ENCODE data around the gene KCNK5. TPM values are rescaled to one million over a fixed set of nuclear protein-coding genes. Genes with fewer than 3 reads are reported as not detected.

KCNK5 gene
- total RNA-seq, 4 donors from 2014 or later = 10.0 to 110 (median 49.7) TPM

DNA sequence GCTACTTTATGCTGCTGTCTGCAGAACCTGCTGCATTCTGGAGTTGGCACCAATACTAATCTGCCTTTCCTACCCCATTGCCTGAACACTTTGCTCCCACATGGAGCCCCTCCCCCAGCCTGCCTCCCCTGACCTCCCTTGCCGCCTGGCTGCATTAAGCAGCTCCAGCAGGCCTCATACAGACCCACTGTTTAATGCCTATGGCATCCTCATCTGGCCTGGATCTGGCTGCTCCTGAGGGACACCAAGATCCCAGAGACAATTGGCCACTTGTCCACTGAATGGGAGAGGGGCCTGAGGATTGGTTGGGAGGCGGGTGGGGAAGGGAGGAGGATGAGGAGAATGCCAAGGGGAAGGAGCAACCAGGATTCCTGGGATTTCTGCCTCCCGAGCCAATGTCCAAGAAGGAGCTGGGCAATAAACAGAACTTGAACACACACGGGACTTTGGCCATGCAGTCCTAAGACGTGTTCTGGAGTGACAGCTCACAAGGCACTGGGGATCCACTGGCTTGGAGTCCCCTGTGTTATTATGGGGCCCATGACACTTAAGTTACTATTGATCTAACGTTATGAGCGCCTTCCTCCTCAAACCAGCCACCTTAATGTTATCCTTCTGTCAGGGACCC lies 10.4 kb upstream of the KCNK5 start:
- DNase-seq (ENCODE audit: low spot score in 2 of 2) = no peak
- H3K4me3 ChIP-seq (ENCODE audit: low read depth, poor library complexity, severe bottlenecking) = no peak overlapping the region
- TF ChIP-seq, protein P1, sequence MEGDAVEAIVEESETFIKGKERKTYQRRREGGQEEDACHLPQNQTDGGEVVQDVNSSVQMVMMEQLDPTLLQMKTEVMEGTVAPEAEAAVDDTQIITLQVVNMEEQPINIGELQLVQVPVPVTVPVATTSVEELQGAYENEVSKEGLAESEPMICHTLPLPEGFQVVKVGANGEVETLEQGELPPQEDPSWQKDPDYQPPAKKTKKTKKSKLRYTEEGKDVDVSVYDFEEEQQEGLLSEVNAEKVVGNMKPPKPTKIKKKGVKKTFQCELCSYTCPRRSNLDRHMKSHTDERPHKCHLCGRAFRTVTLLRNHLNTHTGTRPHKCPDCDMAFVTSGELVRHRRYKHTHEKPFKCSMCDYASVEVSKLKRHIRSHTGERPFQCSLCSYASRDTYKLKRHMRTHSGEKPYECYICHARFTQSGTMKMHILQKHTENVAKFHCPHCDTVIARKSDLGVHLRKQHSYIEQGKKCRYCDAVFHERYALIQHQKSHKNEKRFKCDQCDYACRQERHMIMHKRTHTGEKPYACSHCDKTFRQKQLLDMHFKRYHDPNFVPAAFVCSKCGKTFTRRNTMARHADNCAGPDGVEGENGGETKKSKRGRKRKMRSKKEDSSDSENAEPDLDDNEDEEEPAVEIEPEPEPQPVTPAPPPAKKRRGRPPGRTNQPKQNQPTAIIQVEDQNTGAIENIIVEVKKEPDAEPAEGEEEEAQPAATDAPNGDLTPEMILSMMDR (IDR thresholded peaks at IDR 0.05) = no peak
- TF ChIP-seq POLR2A (IDR thresholded peaks at IDR 0.05) = no peak
- WGBS, 2 donors = 46 to 72% methylated on average over 6 to 7 of the region's 7 CpGs
- intact Hi-C loops (cut with DNase I; ENCODE audit: low total_unique reads) = no loop called here

DNA sequence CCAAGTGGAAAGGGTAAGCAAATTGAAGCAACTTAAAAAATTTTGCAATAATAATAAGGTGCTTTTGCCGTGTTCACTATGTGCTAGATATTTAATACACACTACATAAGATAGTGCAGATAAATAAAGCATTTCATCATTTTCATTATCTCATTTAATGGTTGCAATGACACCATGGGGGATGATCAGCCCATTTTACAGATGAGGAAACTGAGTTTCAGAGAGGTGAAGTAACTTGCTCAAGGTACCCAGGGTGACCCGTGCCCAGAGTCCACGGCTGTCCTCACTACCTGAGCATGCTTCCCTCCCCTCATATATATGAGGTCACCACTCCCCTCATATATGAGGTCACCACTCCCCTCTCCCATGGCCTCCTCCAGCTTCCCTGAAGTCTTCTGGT lies 7.5 kb upstream of the KCNK5 start:
- intact Hi-C loops (cut with DNase I; ENCODE audit: low total_unique reads) = no loop called here
- H3K4me3 ChIP-seq (ENCODE audit: low read depth, poor library complexity, severe bottlenecking) = no peak overlapping the region
- WGBS, 2 donors = 94 to 97% methylated on average over 3 of the region's 3 CpGs
- TF ChIP-seq, protein P1 (IDR thresholded peaks at IDR 0.05) = no peak
- no peak for TF ChIP-seq POLR2A (IDR thresholded peaks at IDR 0.05)
- no peak for DNase-seq (ENCODE audit: low spot score in 2 of 2)

DNA sequence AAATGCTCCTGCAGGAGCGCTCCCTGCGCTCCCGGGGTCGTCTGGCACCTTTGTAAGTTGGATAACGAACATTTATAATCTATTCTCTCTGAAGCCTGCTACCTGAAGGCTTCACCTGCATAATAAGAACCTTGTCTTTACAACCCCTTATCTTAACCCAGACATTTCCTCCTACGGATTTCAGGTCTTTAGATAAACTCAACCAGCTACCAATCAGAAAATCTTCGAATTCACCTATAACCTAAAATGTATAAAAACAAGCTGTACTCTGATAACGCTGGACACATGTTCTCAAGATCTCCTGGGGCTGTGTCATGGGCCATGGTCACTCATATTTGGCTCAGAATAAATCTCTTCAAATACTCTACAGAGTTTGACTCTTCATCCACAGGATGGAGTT lies 4.1 kb upstream of the KCNK5 start:
- no peak for DNase-seq (ENCODE audit: low spot score in 2 of 2)
- TF ChIP-seq POLR2A (IDR thresholded peaks at IDR 0.05) = no peak
- TF ChIP-seq, protein P1 (IDR thresholded peaks at IDR 0.05) = no peak
- H3K4me3 ChIP-seq (ENCODE audit: low read depth, poor library complexity, severe bottlenecking) = no peak overlapping the region
- intact Hi-C loops (cut with DNase I; ENCODE audit: low total_unique reads) = no loop called here
- 83 to 94% methylated on average over 8 of the region's 8 CpGs for WGBS, 2 donors

DNA sequence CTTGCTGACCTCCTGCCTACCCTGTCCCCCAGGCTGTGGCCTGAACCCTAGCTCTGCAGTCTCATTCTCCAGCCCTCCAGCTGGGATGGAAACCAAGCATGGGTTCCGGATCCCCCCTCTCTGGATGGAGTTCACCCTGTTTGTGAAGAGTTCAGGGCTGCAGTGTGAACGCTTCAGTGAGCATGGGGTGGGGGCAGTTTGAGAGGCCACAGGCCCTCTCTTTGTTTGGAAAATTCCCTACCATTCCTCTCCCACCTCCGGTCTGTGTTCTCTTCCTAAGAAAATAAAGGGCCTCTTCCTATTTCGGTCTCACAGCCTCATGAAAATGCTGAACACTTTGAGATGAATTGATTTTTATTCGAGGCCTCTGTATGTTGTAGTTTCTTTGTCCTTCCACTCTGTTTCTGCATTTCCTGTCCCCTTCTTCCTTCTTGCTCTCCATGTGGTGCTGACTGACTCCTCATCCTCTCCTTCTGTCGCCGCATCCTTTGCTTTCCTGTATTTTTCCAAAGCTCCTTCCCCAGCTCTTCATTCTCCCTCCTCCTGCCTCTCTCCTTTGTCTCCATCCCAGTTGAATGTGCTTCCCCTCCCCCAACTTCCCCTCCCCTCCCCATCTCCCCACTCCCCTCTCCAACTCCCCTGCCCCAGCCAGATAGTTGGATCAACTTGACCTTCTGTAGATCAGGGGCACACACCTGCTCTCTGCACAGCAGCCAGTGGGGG lies 2.4 kb upstream of the KCNK5 start:
- no peak overlapping the region for H3K4me3 ChIP-seq (ENCODE audit: low read depth, poor library complexity, severe bottlenecking)
- intact Hi-C loops (cut with DNase I; ENCODE audit: low total_unique reads) = no loop called here
- no peak for DNase-seq (ENCODE audit: low spot score in 2 of 2)
- TF ChIP-seq POLR2A (IDR thresholded peaks at IDR 0.05) = no peak
- TF ChIP-seq, protein P1 (IDR thresholded peaks at IDR 0.05) = no peak
- 88 to 90% methylated on average over 7 of the region's 7 CpGs for WGBS, 2 donors

DNA sequence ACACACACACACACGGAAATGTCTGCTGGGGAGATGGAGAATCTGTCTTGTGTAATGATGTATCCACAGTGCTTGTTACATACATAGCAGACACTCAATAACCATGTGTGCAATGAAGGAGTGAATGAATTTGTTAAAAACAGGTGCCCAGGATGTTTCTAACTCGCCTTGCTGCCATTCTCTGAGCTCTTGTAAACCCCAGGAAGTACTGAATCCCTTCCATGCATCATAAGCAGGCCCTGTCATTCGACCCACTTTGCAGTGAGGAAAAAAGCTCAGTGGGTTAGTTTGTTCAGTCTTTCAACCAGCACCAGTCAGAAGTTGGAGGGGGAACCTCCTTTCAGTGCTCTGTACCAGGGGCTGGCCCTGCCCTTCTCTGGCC lies 1.4 kb upstream of the KCNK5 start:
- no peak overlapping the region for H3K4me3 ChIP-seq (ENCODE audit: low read depth, poor library complexity, severe bottlenecking)
- no peak for DNase-seq (ENCODE audit: low spot score in 2 of 2)
- WGBS, 2 donors = 79 to 84% methylated on average over 3 of the region's 3 CpGs
- TF ChIP-seq, protein P1 (IDR thresholded peaks at IDR 0.05) = no peak
- no peak for TF ChIP-seq POLR2A (IDR thresholded peaks at IDR 0.05)
- intact Hi-C loops (cut with DNase I; ENCODE audit: low total_unique reads) = no loop called here
